Liver (tissue), 9 donors: ENCODE measurements around the gene KCNJ14. TPM values are rescaled to one million over a fixed set of nuclear protein-coding genes. Genes with fewer than 3 reads are reported as not detected.
A peak's percentile ranks its signal among the peaks of the same experiment; 100 is the strongest.

Experiments
- DNase-seq: peaks from one replicate; pipeline ENCODE4 v3.0.0-alpha.2; 2017; ENCODE audit warnings: low spot score
- H3K27ac ChIP-seq, 2 donors: one replicate each; pipeline ENCODE4 v1.7.0; 2013; ENCODE audit warnings: inconsistent platforms in 2 of 2, low read length in 2 of 2, control low read depth in 1 of 2, low read depth in 1 of 2, mild to moderate bottlenecking in 1 of 2
- H3K27me3 ChIP-seq, 4 donors: one replicate each; pipeline versions ENCODE4 v1.6.1 to v1.7.0; 2013; ENCODE audit warnings: low read length in 3 of 4, inconsistent platforms in 1 of 4, mild to moderate bottlenecking in 1 of 4, moderate library complexity in 1 of 4; ENCODE audit not compliant: control insufficient read depth in 4 of 4, insufficient read depth in 4 of 4
- H3K36me3 ChIP-seq, 4 donors: one replicate each; pipeline versions ENCODE4 v1.6.1 to v1.7.0; 2013; ENCODE audit warnings: low read length in 3 of 4, mild to moderate bottlenecking in 3 of 4, low read depth in 1 of 4, moderate library complexity in 1 of 4; ENCODE audit not compliant: control insufficient read depth in 4 of 4, insufficient read depth in 3 of 4
- H3K4me1 ChIP-seq, 4 donors: one replicate each; pipeline versions ENCODE4 v1.6.1 to v1.7.0; 2013; ENCODE audit warnings: low read length in 3 of 4, mild to moderate bottlenecking in 3 of 4, moderate library complexity in 1 of 4; ENCODE audit not compliant: control insufficient read depth in 4 of 4, insufficient read depth in 4 of 4
- H3K4me3 ChIP-seq, 3 donors: one replicate each; pipeline versions ENCODE4 v1.6.1 to v1.7.0; 2013; ENCODE audit warnings: low read length in 3 of 3, control low read depth in 1 of 3, low read depth in 1 of 3, mild to moderate bottlenecking in 1 of 3
- H3K9ac ChIP-seq, 2 donors: one replicate each; pipeline ENCODE4 v1.7.0; 2013; ENCODE audit warnings: low read length in 2 of 2, mild to moderate bottlenecking in 2 of 2, moderate library complexity in 2 of 2, control low read depth in 1 of 2, low read depth in 1 of 2
- H3K9me3 ChIP-seq, 4 donors: one replicate each; pipeline versions ENCODE4 v1.6.1 to v1.7.0; 2013; ENCODE audit warnings: low read length in 3 of 4; ENCODE audit not compliant: control insufficient read depth in 4 of 4
- ATF3 ChIP-seq: IDR thresholded peaks from 2 replicates; pipeline ENCODE4 v1.6.1; 2016; ENCODE audit warnings: antibody characterized with exemption
- EGR1 ChIP-seq, 2 donors: IDR thresholded peaks; 2 replicates each; pipeline ENCODE4 v1.6.1; 2016 to 2018; ENCODE audit warnings: antibody characterized with exemption in 2 of 2, low read depth in 2 of 2
- FOXA1 ChIP-seq: IDR thresholded peaks from 2 replicates; pipeline ENCODE4 v1.6.1; 2016; ENCODE audit warnings: antibody characterized with exemption
- HNF4A ChIP-seq, 2 donors: conservative IDR thresholded peaks; 2 replicates each; pipeline ENCODE4 v1.6.1; 2016; ENCODE audit warnings: antibody characterized with exemption in 2 of 2, mild to moderate bottlenecking in 2 of 2
- HNF4G ChIP-seq: IDR thresholded peaks from 2 replicates; pipeline ENCODE4 v1.6.1; 2016; ENCODE audit warnings: antibody characterized with exemption
- JUND ChIP-seq, 2 donors: IDR thresholded peaks; 2 replicates each; pipeline ENCODE4 v1.6.1; 2016; ENCODE audit warnings: antibody characterized with exemption in 2 of 2
- NR2F2 ChIP-seq: IDR thresholded peaks from 2 replicates; pipeline ENCODE4 v1.6.1; 2016; ENCODE audit warnings: antibody characterized with exemption
- RAD21 ChIP-seq, 2 donors: IDR thresholded peaks; 2 replicates each; pipeline ENCODE4 v1.6.1; 2016; ENCODE audit warnings: antibody characterized with exemption in 2 of 2, mild to moderate bottlenecking in 2 of 2
- REST ChIP-seq: IDR thresholded peaks from 2 replicates; pipeline ENCODE4 v1.6.1; 2016; ENCODE audit warnings: antibody characterized with exemption, mild to moderate bottlenecking
- RXRA ChIP-seq, 2 donors: IDR thresholded peaks; 2 replicates each; pipeline ENCODE4 v1.6.1; 2017 to 2018; ENCODE audit warnings: antibody characterized with exemption in 2 of 2, mild to moderate bottlenecking in 1 of 2
- SP1 ChIP-seq: IDR thresholded peaks from 2 replicates; pipeline ENCODE4 v1.6.1; 2018; ENCODE audit warnings: antibody characterized with exemption, mild to moderate bottlenecking
- TAF1 ChIP-seq: conservative IDR thresholded peaks from 2 replicates; pipeline ENCODE4 v1.6.1; 2016; ENCODE audit warnings: antibody characterized with exemption, mild to moderate bottlenecking
- ZBTB33 ChIP-seq: IDR thresholded peaks from 2 replicates; pipeline ENCODE4 v1.6.1; 2016; ENCODE audit warnings: antibody characterized with exemption
- WGBS: extraction: QIAGEN DNeasy Blood & Tissue Kit; methylation state at CpG from one replicate; pipeline ENCODE4 v1.1.7; 2013; 5-methylcytosine and 5-hydroxymethylcytosine counted together
- polyA plus RNA-seq, 2 donors: library from polyadenylated mRNA; stranded (reverse) in 1 of 2; unstranded in 1 of 2; fragments of 200-250 nt in 1 of 2; fragments of >200 nt in 1 of 2; fragmentation: Nextera tagmentation in 1 of 2; extraction: Ambion mirVana in 1 of 2; gene quantifications; one replicate each; pipeline versions ENCODE4 v1.2.1 to v1.2.3, GENCODE V29; 2013 to 2015
- total RNA-seq, 2 donors: library from RNA; depleted of rRNA; stranded (reverse); fragments of >200 nt; gene quantifications; one replicate each; pipeline ENCODE4 v1.2.3, GENCODE V29; 2014
- TF ChIP-seq, protein P1 (sequence below): IDR thresholded peaks from 2 replicates; pipeline ENCODE4 v1.6.1; 2016; ENCODE audit warnings: antibody characterized with exemption
- donor health status: healthy.
- donor health status: healthy.
- donor health status: healthy.
- donor health status: healthy.
- donor health status: healthy.

KCNJ14 gene
- total and polyA plus RNA-seq, 4 donors, result 0.06 to 0.92 (median 0.17) TPM

DNA sequence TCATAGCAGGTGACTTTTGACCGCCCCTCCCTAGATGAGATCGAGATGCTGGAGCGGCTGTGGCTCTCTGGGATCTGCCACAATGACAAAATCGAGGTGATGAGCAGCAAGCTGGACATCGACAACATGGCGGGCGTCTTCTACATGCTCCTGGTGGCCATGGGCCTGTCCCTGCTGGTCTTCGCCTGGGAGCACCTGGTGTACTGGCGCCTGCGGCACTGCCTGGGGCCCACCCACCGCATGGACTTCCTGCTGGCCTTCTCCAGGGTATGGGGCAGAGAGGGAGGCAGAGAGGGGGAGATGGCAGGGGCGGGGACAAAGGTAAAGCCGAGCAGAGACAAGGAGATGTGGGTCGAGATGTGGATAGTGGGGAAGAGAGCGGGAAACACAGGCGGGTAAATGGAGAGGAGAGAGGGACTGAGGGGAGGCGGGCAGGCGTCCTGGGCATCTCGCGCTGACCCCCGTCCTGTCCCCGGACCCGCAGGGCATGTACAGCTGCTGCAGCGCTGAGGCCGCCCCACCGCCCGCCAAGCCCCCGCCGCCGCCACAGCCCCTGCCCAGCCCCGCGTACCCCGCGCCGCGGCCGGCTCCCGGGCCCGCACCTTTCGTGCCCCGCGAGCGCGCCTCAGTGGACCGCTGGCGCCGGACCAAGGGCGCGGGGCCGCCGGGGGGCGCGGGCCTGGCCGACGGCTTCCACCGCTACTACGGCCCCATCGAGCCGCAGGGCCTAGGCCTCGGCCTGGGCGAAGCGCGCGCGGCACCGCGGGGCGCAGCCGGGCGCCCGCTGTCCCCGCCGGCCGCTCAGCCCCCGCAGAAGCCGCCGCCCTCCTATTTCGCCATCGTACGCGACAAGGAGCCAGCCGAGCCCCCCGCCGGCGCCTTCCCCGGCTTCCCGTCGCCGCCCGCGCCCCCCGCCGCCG, 13.0 kb upstream of the KCNJ14 start:
- TF ChIP-seq ATF3 (no peak), NR2F2 (no peak), JUND (IDR thresholded peaks at IDR 0.05) (no peak), EGR1 (IDR thresholded peaks at IDR 0.05; ENCODE audit: low read depth in 2 of 2) (no peak), RAD21 (IDR thresholded peaks at IDR 0.05) (no peak), ZBTB33 (no peak), REST (no peak)
- TF ChIP-seq, protein P1, sequence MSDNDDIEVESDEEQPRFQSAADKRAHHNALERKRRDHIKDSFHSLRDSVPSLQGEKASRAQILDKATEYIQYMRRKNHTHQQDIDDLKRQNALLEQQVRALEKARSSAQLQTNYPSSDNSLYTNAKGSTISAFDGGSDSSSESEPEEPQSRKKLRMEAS, result no peak
- DNase-seq, result no peak
- H3K27me3 ChIP-seq, result no peaks in the 10 kb centered on the region
- H3K27ac ChIP-seq, result no peak overlapping the region
- peak overlapping the region in 1 of 3 donors; percentile 39 for H3K4me3 ChIP-seq
- no peaks in the 10 kb centered on the region for H3K9me3 ChIP-seq
- peaks cover 0 to under 1% (median 0%) of the 10 kb centered on the region in 4 donors for H3K36me3 ChIP-seq
- WGBS, result 37% methylated on average over 94 of the region's 94 CpGs
- H3K4me1 ChIP-seq, result peaks cover 4 to 24% (median 14%) of the 10 kb centered on the region in 4 donors
- no peak overlapping the region for H3K9ac ChIP-seq

DNA sequence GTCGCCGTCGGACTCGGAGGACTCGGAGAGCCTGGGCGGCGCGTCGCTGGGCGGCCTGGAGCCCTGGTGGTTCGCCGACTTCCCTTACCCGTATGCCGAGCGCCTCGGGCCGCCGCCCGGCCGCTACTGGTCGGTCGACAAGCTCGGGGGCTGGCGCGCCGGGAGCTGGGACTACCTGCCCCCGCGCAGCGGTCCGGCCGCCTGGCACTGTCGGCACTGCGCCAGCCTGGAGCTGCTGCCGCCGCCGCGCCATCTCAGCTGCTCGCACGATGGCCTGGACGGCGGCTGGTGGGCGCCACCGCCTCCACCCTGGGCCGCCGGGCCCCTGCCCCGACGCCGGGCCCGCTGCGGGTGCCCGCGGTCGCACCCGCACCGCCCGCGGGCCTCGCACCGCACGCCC, 12.1 kb upstream of the KCNJ14 start:
- no peak overlapping the region for H3K27ac ChIP-seq
- H3K4me3 ChIP-seq, result peak overlapping the region in 1 of 3 donors; percentile 39
- 11% methylated on average over 60 of the region's 60 CpGs for WGBS
- no peaks in the 10 kb centered on the region for H3K9me3 ChIP-seq
- H3K4me1 ChIP-seq, result peaks cover 4 to 24% (median 14%) of the 10 kb centered on the region in 4 donors
- H3K36me3 ChIP-seq, result peaks cover 0 to 9% (median 4%) of the 10 kb centered on the region in 4 donors
- no peak for TF ChIP-seq SP1
- no peak for TF ChIP-seq TAF1
- TF ChIP-seq ATF3, result no peak
- no peak for TF ChIP-seq HNF4G
- no peak for TF ChIP-seq FOXA1
- TF ChIP-seq, protein P1, result no peak
- TF ChIP-seq RAD21 (IDR thresholded peaks at IDR 0.05), result no peak
- no peak for TF ChIP-seq HNF4A (conservative IDR thresholded peaks at IDR 0.05)
- no peak for TF ChIP-seq RXRA (IDR thresholded peaks at IDR 0.05)
- no peak for DNase-seq
- H3K27me3 ChIP-seq, result no peaks in the 10 kb centered on the region
- no peak overlapping the region for H3K9ac ChIP-seq
